GM18909 (cell line): ENCODE measurements around the gene TTC7B.

Experiments used
- ATAC-seq: cut with Tn5 transposase; IDR thresholded peaks from one replicate; pipeline ENCODE4 v1.9.1; 2021; ENCODE audit warnings: mild to moderate bottlenecking; ENCODE audit not compliant: unreplicated experiment, poor library complexity

TTC7B gene

DNA sequence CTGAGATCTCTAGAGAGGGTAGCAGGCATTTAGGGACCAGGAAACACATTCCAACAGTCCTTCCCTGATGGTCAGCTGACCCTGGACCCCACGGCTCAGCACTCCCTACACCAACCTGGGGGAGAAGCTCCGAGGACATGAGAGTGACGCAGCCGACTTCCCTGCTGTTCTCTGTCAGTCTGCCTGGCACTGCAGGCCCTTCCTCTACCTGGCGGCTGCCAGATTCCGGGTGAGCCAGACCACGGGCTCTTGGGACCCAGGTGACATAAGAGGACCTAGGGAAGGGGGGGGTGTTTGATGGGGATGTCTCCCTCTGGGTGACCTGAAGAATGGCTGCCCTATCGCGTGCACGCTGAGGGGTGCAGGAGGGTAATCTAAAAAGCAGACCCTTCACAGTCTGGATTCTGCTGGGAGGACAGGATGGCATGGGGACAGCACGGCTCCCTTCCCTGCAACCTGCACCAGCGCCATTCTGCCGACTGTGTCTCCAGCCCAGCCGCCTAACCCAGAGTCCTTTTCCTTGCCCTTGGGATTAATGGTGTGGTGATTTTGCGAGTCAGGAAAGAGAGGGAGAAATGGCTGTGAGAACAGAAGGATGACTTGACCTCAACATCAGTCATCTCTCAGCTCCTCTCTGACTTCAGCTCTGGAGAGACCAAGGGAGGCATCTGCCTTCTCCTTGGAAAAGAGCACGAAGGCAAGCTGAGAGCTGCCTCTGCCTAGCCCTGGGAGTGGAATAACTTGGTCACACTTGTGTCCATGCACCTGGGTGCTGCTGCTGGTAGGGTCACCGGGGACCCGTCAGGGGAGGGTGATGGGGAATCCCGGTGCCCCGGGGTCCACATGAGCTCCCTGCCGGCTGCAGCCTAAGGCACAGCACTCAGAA is 260.9 kb downstream of the TTC7B start:
- no peak for ATAC-seq

DNA sequence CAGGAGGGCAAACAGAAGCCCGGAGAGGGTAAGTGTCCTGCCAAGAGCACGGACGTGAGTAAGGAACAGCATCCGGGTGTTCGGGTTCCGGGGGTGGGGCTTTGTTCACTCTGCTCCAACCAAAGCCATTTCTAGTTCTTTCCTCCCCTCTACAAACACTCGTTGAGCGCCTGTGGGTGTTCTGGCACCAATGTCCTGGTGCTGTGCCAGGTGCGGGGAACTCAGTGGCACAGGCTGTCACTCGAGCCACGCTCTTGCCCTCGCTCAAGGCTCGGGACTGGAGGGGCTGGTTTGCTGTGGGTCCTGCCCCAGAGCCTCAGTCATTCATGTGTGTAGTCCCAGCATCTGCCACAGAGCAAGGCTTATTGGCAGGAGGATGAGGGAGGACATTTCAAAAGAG is 261.9 kb downstream of the TTC7B start:
- no peak for ATAC-seq

DNA sequence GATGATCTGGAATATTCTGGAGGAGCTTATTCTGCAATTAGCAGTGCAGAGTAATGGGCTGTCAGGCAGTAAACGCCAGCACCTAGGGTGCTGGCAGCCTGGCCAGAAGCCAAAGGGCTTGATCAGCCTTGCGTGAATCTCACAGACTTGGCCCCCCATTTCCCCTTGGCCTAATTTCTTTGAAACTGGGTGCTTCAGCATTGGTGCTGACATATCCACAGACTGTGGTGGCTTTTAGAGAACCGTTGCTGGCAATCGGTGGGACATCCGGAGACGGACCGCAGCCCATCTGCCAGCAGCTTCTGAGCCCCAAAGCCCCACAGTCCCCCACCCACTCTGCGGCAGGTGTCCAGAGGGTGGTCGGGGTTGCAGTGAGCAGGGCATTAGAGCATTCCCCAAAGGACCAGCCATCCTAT is 262.3 kb downstream of the TTC7B start:
- no peak for ATAC-seq

DNA sequence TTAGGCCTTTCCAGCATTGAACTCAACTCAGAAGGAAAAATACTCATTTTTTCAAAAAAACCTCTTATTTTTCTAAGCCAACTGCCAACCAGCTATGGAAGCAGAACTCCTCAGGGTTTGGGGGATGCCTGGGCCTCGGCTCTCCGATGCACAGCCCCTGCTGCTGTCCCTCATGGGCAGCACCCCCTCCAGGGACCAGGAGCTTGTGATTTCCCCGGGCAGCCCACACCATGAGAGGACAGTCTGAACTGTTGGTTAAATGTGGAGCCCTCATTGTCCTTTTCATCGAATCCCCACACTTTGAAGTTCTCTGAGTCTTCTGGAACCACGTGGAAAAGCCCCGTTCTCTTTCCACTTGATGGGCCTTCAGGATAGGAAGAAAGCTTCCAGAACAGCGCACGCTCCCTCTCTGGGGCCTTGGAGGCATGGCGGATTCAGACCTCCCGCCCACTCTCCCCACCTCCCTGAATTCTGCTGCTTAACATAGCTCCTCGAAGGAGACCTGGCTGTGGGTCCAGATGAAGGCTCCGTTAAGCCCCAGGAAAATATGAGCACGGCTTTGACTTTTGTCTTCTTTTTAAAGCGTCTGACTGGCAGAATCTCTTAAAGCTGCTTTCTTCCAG is 262.8 kb downstream of the TTC7B start:
- ATAC-seq, result no peak

DNA sequence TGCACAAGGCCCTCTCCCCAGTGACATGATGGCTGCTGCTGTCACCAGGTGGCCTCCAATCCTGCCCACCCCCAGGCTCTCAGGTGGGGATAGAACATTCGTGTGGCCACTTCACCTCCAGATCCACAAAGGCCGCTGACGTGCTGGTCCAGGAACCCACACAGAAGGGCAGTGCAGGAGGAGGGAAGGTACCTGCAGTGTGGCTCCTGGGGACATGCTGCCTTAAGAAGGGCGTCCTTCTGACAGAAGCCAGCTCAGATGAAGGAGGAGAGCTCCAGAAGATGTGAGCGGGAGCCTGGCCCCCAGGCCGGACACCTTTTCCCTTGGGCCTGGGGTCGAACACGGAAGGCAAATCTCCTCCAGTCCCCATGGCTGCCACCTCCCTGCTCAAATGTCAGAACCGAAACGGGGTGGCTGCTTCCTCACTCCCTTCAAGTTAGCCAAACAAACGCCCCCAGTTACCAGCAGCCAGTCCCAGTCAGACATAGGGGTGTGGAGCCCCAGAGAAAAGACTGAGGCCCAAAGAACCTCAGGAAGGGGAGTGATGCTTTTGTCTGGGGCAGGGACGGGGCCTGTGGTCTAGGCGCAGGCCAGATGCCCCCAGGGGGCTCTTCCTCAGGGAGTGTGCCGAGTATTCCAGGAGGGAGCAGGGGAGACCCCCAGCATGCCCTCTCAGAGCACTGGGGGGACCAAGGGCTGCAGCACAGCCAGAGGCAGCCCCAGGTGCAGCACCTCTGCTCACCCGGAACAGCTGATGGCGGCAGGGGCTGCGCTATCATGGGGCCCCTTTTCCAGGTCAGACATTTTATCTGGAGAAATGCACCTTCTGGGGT is 263.5 kb downstream of the TTC7B start:
- no peak for ATAC-seq

DNA sequence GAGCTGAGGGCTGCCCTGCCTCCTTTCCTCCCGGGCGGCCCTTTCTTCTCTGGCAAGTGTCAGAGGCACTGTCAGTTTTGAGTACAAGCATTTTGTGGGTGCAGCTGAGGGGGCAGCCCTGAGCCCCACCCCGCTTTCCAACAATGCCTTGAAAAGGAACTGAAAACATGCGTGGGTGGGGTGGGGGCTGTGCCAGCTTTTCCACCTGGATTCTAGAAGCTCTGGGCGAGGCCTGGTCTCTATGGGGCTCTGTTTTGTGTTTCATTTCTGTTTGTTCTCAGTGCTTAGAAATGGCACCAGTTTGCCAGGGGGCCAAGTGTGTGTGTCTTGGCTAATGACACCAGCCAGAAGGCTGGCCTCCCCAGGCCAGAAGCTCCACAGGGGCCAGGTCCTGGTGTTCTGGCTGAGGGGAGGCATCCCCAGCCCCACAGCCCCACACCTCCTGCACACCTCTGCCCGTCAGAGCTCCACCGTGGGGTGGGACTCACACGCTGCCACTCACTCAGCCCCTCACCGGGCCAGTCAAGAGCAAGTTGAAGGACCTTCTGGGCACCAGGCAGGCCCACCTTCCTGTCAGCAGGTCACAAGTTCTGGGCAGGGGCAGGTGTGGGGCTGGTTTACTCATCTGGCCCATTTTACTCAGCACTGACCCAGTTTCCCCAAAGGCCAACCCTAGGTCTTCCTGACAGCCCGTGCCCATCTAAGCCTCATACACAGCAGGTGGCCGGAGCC is 264.3 kb downstream of the TTC7B start:
- no peak for ATAC-seq

DNA sequence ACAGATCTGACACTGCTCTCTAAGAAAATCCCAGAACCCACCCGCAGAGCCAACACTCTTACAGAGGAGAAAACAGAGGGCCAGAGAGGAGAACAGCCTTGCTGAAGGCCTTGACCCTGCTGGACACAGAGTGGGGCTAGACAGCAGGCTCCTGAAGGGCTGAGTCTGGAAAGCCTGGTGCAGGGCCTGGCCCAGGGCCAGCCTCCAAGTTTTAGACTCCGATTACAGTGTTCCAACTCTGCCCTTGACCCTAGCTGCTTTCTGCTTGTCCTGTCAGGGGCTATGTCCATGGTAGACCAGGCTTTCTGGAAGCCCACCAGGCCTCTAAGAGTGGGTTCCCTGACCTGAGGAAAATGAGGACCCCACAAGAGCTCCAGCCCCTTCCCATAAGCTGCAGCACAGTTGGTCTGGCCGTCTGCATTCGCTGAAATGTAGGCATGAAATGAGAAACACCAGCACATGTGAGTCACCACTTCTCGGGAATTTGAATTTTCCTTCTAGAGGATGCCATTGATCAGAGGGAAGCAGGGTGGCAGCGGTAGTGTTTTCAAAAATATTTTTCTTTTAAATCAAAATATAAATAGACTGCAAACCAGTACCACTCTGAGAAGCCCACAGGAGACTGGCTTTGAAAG is 265.0 kb downstream of the TTC7B start:
- ATAC-seq, result no peak

DNA sequence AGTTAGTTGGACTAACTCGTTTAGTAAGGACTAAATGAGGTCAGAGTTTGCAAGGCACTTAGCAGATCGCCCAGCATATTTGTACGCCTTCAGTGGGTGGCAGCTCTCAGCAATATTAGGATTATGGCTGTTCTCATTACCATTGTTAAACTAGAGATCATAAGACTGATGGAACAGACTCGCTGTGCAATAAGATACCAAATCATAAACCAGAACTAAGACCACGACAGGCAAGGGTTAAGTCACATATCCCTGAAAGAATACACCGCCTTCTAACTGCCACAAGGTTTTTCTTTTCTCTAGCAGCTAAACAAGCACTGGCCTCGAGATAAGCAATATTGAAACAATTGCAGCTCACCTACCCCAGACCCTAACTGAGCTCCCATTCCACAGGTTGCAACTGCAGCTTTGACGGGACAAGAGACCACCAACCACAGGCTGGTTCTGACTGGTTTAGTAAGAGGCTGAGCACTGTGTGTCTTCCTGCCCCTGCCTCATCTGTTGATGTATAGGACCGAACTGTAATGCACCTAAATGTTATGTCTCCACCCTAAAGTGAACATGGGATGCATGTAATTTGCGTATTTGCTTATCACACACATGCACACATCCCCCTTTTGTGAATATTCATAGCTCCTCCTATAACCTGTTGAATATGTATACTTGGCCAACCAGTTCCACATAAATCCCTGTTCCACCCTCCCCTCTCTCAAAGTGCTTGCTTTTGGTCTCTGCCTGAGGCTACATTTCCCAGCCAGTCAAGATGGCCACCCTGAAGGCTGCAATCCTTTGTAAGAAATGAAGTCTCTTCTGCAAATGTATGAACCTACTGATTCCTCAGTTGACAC is 266.2 kb downstream of the TTC7B start:
- no peak for ATAC-seq

DNA sequence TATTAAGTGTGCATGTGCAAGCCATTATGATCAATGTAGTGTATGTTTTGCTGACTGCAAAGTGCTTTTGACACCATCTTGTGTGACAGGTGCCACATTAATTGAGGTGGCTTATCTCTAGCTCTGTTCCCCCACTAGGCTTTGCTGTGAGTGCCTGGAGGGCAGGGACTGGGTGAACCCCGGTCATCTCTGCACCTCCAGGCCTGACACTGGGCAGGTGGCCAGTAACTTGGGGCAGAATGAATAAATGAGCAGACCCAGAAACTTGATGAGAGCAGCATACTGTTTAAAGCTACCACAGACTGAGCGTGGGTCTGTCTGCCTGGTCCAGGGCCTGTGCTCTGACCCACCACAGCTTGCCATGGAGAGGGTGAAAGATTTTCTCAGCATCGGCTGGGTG is 267.8 kb downstream of the TTC7B start:
- no peak for ATAC-seq

DNA sequence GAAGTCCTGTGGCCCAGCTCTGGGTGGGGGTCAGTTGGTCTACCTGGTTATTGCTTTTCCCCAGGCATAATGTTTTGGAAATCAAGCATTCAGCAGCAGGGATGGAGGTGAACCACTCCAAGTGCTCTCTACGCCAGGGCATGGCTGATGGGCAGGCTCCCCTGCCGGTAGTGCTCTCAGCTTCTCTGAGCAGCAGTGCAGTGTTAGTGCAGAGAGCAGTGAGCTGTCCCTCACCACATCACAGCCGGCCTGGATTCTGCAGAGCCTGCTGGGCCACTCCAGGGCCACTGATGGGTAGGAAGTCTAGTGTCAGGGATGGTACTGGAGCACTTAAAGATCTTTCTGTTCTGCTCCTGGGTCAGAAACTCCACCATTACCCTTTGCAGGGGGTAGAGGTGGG is 268.3 kb downstream of the TTC7B start:
- ATAC-seq, result no peak

DNA sequence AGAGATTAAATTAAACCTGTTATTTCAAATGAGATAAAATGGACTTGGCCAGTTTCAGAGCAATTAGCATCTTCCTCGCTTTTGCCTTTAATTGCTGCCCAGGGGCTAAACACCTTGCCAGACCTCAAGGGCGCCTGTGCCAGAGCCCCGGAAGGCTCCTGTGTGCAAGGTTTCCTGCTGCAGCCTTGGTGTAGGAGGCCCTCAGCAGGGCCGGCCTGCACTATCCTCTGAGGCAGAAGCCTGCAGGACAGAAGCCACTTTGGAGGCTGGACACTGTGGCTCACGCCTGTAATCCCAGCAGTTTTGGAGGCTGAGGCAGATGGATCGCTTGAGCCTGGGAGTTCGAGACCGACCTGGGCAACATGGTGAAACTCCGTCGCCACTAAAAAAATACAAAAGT is 269.0 kb downstream of the TTC7B start:
- ATAC-seq, result no peak

DNA sequence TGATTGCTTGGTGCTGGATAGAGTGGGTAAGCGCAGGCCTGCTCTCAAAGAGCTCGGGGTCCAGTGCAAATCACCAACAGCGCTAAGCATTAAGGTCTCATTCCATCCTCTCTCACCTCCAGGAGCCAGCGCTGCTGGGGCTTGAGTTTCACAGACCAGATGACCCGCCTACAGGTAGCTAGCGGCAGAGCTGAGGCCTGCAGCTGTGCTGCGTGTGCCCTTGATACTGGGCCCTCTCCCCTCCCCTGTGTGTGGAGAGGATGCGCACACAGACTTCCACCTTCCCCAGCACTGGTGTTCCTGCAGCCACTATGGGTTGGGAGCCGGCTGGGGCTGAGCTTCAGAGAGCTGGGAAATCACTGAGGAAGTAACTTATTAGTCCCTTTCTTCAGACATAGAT is 269.5 kb downstream of the TTC7B start:
- no peak for ATAC-seq

DNA sequence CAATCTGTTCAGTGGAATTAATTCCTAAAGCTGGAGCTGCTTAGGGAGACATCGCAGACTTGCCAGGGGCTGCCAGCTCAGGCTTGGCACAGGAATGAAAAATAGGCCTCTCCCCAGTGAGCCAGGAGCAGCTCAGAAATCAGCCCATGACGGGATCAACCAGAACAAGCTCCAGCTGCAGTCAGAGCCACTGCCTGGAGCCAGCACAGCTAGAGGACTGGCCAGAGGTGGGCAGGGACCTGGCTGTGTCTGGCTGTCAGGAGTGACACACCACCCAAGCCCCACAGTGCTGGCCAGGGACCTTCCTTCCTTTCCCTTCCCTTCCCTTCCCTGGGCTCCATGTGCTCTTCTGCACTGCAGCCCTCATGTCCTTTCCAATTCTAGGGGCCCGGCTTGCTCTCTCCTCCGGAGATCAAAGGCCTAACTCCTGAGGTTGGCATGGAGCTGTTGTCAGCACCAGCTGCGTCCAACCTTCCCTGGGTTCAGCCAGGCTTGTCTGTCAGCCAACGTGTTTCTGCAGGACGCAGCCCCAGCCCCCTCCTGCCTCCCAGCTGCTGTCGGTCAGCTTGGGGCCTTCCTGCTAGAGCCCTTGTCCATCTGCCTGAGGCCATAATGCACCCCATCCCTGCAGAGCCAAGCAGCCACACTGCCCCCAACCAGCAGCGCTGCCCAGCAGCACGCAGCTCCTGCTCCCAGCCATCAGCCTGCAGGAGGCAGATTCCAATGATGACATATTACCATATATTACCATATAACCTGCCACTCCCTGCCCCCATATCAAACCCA is 270.1 kb downstream of the TTC7B start:
- ATAC-seq, result no peak

DNA sequence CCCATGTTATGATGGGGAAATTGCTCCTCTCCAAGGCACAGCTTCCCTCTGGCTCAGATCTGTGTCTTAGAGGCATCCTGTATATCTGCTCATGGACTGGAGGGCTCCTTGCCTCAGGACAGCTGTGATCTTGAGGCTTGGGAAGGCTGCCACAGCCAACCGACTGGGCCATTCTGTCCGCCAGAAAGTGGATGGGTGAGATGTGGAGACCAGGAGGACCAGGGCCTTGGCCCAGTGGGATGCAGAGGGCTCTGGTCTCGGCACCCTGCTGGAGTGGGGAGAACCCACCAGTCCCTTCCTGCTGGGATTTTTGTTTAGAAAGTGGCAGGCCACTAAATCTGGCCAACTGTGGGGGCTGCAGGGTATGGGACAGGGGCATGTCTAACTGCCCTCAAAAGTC is 270.8 kb downstream of the TTC7B start:
- ATAC-seq, result no peak

DNA sequence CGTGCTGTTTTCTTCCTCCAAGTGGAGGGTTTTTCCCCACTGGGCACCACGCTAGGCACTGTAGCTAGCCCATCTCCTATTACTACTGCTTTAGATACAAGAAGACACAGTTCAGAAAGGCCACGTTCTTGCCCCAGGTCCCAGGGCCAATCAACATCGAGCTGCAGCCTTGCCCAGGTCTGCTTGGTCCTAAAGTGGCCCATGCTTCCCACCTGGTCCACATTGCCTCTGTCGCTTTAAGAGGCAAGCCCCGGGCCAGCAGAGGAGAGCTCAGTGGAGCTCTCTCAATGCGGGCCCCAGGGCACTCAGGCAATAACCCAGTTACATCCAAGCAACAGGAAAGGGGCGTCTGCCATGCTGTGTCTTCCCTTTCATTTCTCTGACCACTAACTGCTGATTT is 271.3 kb downstream of the TTC7B start:
- ATAC-seq, result no peak

DNA sequence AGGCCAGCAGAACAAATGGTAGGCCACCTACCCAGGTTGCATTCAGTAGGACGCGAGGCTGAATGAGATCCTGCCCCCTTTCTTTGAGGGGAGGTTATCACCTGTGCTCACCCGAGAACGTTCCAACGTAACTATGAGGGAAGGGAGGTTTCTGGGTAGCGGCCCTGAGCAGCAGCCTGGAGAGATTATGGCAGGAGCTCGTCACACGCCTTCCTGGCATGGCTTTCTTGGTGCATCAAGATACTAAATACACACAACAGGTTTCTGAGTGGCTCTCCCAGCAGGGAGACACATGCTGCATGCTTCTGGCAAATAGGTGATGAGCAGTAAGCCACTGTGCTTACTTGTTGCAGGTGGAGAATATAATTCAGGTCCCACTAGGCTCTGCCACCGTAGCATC is 271.7 kb downstream of the TTC7B start:
- ATAC-seq, result no peak

DNA sequence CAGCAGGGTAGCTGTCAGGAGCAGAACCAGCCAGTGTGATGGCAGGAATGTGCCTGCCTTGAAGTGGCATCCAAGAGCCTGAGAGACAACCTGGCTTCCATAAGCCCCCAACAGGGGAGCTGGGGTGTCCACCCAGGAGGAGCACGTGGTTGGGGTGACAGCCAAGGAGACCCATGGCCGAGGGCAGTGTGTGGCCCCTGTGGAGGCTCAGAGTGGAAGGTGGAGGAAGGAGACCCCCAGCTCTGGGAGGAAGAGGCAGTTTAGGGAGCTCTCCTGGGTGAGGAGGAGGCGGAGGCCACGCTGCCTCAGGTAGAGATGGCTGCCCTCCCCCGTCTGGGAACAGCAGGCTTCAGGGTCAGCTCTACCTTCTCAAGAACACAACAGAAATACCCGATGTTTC is 272.4 kb downstream of the TTC7B start:
- ATAC-seq, result no peak

DNA sequence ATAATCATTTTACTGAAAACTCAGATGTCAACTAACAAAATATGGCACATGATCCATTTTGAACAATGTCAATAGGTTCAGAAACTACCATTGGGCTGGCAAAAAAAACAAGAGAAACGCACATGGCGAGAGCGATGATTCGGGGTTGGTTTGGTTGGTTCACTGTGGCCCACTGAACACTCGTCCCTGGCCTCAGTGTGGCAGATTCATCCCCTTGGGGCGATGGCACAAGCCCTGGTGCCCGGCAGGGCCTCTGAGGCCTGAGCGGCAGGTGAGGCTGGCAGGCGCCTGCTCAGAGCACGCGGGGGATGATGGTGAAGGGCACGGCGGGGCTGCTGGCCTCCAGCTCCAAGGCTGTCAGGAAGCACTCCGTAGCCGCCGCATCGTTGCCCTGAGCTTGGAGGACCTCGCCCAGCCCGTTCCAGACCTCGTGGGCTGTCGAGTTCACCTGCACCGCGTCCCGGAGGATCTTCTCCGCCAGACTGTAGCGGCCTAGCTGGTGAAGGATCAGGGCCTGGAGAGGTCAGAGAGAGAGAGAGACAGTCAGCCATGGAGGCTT is 275.1 kb downstream of the TTC7B start:
- ATAC-seq, result no peak
